ENCODE measurements around the gene GADD45A. TPM values are rescaled to one million over a fixed set of nuclear protein-coding genes. Genes with fewer than 3 reads are reported as not detected.

GADD45A gene
- total and polyA plus RNA-seq, 9 of the 15 experiments (the other 6 are each of a cell fraction or from before 2014, with no cell fraction given), result 21.3 to 156 (median 62.1) TPM

- TF ChIP-seq, protein P1, sequence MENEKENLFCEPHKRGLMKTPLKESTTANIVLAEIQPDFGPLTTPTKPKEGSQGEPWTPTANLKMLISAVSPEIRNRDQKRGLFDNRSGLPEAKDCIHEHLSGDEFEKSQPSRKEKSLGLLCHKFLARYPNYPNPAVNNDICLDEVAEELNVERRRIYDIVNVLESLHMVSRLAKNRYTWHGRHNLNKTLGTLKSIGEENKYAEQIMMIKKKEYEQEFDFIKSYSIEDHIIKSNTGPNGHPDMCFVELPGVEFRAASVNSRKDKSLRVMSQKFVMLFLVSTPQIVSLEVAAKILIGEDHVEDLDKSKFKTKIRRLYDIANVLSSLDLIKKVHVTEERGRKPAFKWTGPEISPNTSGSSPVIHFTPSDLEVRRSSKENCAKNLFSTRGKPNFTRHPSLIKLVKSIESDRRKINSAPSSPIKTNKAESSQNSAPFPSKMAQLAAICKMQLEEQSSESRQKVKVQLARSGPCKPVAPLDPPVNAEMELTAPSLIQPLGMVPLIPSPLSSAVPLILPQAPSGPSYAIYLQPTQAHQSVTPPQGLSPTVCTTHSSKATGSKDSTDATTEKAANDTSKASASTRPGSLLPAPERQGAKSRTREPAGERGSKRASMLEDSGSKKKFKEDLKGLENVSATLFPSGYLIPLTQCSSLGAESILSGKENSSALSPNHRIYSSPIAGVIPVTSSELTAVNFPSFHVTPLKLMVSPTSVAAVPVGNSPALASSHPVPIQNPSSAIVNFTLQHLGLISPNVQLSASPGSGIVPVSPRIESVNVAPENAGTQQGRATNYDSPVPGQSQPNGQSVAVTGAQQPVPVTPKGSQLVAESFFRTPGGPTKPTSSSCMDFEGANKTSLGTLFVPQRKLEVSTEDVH (IDR thresholded peaks at IDR 0.05; ENCODE audit: low read depth, partially characterized antibody), result no peak
- TF ChIP-seq NFXL1 (CRISPR knock-in tag; IDR thresholded peaks at IDR 0.05) (no peak), DPF2 (IDR thresholded peaks at IDR 0.05) (peak; percentile 35), NCOR1 (IDR thresholded peaks at IDR 0.05) (peak; percentile 45; the same call in 1 of the 2 replicates), EP300 (IDR thresholded peaks at IDR 0.05; ENCODE audit: low read length) (peak; percentile 43; the same call in 1 of the 2 replicates), HDAC1 (IDR thresholded peaks at IDR 0.05) (peak in 1 of 2 experiments; percentile 49; a peak in 1 of 4 replicates), NONO (IDR thresholded peaks at IDR 0.05; ENCODE audit: low read depth in 2 of 2, low read length in 1 of 2) (no peak), TCF7 (IDR thresholded peaks at IDR 0.05; ENCODE audit: borderline replicate concordance) (no peak), ZNF146 (CRISPR knock-in tag; IDR thresholded peaks at IDR 0.05; ENCODE audit: unreplicated experiment) (no peak), CBFA2T2 (conservative IDR thresholded peaks at IDR 0.05) (peak; percentile 2; the same call in 1 of the 2 replicates), ARID2 (IDR thresholded peaks at IDR 0.05) (0 out of 2 replicates have a peak, but pooled peaks have one; percentile 8), SRF (CRISPR knock-in tag; IDR thresholded peaks at IDR 0.05) (no peak), KDM1A (IDR thresholded peaks at IDR 0.05) (peak in 1 of 2 experiments; percentile 23; a peak in 1 of 4 replicates), ELK1 (CRISPR knock-in tag; IDR thresholded peaks at IDR 0.05) (no peak)
- TF ChIP-seq, protein P2, sequence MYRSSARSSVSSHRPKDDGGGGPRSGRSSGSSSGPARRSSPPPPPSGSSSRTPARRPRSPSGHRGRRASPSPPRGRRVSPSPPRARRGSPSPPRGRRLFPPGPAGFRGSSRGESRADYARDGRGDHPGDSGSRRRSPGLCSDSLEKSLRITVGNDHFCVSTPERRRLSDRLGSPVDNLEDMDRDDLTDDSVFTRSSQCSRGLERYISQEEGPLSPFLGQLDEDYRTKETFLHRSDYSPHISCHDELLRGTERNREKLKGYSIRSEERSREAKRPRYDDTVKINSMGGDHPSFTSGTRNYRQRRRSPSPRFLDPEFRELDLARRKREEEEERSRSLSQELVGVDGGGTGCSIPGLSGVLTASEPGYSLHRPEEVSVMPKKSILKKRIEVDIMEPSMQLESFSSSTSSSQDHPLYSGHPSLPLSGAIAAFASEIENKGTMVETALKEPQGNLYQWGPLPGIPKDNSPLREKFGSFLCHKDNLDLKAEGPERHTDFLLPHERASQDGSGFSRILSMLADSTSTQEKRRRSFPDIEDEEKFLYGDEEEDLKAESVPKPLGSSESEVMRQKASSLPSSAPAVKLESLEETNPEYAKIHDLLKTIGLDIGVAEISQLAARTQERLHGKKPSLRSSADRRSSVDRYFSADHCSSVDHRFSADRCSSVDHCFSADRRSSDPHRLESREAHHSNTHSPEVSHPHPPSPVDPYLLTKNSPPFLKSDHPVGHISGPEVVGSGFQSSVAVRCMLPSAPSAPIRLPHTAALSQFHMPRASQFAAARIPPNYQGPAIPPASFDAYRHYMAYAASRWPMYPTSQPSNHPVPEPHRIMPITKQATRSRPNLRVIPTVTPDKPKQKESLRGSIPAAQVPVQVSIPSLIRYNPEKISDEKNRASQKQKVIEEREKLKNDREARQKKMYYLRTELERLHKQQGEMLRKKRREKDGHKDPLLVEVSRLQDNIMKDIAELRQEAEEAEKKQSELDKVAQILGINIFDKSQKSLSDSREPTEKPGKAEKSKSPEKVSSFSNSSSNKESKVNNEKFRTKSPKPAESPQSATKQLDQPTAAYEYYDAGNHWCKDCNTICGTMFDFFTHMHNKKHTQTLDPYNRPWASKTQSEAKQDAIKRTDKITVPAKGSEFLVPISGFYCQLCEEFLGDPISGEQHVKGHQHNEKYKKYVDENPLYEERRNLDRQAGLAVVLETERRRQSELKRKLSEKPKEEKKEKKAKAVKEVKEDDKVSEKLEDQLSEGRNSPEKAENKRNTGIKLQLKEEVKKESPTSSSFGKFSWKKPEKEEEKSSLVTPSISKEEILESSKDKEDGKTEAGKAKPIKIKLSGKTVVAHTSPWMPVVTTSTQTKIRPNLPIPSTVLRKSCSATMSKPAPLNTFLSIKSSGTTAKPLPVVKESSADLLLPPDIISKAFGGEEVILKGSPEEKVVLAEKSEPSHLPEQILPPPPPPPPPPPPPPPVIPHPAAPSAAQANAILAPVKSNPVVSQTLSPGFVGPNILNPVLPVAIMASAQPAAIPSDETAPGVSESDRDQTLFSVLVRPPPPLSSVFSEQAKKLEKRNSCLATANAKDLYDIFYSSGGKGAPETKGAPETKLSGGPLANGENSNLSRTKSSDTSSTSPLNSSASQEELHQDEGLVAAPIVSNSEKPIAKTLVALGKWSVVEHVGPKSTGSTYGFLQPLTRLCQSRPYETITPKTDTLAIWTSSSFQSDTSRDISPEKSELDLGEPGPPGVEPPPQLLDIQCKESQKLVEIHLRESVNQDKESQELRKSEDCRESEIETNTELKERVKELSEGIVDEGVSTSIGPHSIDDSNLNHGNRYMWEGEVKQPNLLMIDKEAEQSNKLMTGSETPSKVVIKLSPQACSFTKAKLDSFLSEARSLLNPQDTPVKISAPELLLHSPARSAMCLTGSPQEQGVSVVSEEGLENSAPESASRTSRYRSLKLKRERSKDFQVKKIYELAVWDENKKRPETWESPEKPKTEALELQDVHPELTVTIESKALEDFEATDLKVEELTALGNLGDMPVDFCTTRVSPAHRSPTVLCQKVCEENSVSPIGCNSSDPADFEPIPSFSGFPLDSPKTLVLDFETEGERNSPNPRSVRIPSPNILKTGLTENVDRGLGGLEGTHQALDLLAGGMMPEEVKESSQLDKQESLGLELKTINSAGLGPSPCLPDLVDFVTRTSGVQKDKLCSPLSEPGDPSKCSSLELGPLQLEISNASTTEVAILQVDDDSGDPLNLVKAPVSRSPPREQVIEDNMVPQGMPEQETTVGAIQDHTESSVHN (IDR thresholded peaks at IDR 0.05; ENCODE audit: borderline replicate concordance in 1 of 2, low read depth in 1 of 2), result peak in 1 of 2 experiments; percentile 53; a peak in 1 of 4 replicates
- TF ChIP-seq, protein P3, sequence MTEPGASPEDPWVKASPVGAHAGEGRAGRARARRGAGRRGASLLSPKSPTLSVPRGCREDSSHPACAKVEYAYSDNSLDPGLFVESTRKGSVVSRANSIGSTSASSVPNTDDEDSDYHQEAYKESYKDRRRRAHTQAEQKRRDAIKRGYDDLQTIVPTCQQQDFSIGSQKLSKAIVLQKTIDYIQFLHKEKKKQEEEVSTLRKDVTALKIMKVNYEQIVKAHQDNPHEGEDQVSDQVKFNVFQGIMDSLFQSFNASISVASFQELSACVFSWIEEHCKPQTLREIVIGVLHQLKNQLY (CRISPR knock-in tag; conservative IDR thresholded peaks at IDR 0.05), result no peak
These were observed 2.6 kb downstream of the GADD45A start (continued) for GRCh38 chr1:67687649-67688048.
